DMS 273 (cell line): ENCODE measurements around the gene LMTK2.

Experiments used
- DNase-seq: peaks from one replicate; lab custom pipeline; 2025; ENCODE audit not compliant: unreplicated experiment; lab: John Stamatoyannopoulos, UW

The LMTK2 gene

GRCh38 chr7:98171449-98171848, 64.8 kb downstream of the LMTK2 start:
- DNase-seq, result no peak

- no peak for DNase-seq
These were observed 67.9 kb downstream of the LMTK2 start for GRCh38 chr7:98174334-98175259.

GRCh38 chr7:98175260-98175940, 68.7 kb downstream of the LMTK2 start:
- DNase-seq, result no peak

GRCh38 chr7:98177553-98177952, 70.9 kb downstream of the LMTK2 start:
- no peak for DNase-seq

- no peak for DNase-seq
These were observed 71.7 kb downstream of the LMTK2 start for GRCh38 chr7:98178321-98178720.

- no peak for DNase-seq
These were observed 72.3 kb downstream of the LMTK2 start for GRCh38 chr7:98178762-98179490.

GRCh38 chr7:98180751-98181150, 74.1 kb downstream of the LMTK2 start:
- DNase-seq, result no peak

- DNase-seq, result no peak
These were observed 78.4 kb downstream of the LMTK2 start for GRCh38 chr7:98185101-98185500.

- DNase-seq, result no peak
These were observed 79.9 kb downstream of the LMTK2 start for GRCh38 chr7:98186452-98187137.

- no peak for DNase-seq
These were observed 80.5 kb downstream of the LMTK2 start for GRCh38 chr7:98187138-98187502.

GRCh38 chr7:98189559-98189958, 82.9 kb downstream of the LMTK2 start:
- DNase-seq, result no peak

- no peak for DNase-seq
These were observed 85.2 kb downstream of the LMTK2 start for GRCh38 chr7:98191668-98192431.

- no peak for DNase-seq
These were observed 86.3 kb downstream of the LMTK2 start for GRCh38 chr7:98192781-98193457.

- DNase-seq, result no peak
These were observed 87.0 kb downstream of the LMTK2 start for GRCh38 chr7:98193474-98194180.

- no peak for DNase-seq
These were observed 87.5 kb downstream of the LMTK2 start for GRCh38 chr7:98194186-98194585.

GRCh38 chr7:98194672-98195457, 88.2 kb downstream of the LMTK2 start:
- no peak for DNase-seq

- DNase-seq, result no peak
These were observed 90.3 kb downstream of the LMTK2 start for GRCh38 chr7:98196706-98197605.
